ENCODE results near the gene LRRC31. TPM values are rescaled to one million over a fixed set of nuclear protein-coding genes. Genes with fewer than 3 reads are reported as not detected.

The LRRC31 gene
- total RNA-seq, 4 donors from 2014 or later = not detected

DNA sequence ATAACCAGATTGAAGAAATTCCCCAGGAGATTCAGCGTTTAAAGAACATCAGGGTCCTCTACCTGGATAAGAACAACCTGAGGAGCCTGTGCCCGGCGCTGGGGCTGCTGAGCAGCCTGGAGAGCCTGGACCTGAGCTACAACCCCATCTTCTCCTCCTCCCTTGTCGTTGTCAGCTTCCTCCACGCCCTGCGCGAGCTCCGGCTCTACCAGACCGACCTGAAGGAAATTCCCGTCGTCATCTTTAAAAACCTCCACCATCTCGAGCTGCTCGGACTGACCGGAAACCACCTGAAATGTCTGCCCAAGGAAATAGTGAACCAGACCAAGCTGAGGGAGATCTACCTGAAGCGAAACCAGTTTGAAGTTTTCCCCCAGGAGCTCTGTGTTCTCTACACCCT, 47.6 kb downstream of the LRRC31 start:
- Histone ChIP-seq H3K4me1 (no peaks in the 10 kb centered on the region), H3K4me3 (no peak overlapping the region), H3K9me3 (no peaks in the 10 kb centered on the region), H3K27ac (replicated peaks in 1 of 4) (no peak overlapping the region), H3K36me3 (no peaks in the 10 kb centered on the region), H3K27me3 (peaks cover 0 to 8% (median 0%) of the 10 kb centered on the region in 4 donors)
- TF ChIP-seq POLR2AphosphoS5 (IDR thresholded peaks at IDR 0.05) (no peak), POLR2A (IDR thresholded peaks at IDR 0.05; ENCODE audit: low read depth) (no peak), EP300 (IDR thresholded peaks at IDR 0.05) (no peak)
- TF ChIP-seq, protein P1, sequence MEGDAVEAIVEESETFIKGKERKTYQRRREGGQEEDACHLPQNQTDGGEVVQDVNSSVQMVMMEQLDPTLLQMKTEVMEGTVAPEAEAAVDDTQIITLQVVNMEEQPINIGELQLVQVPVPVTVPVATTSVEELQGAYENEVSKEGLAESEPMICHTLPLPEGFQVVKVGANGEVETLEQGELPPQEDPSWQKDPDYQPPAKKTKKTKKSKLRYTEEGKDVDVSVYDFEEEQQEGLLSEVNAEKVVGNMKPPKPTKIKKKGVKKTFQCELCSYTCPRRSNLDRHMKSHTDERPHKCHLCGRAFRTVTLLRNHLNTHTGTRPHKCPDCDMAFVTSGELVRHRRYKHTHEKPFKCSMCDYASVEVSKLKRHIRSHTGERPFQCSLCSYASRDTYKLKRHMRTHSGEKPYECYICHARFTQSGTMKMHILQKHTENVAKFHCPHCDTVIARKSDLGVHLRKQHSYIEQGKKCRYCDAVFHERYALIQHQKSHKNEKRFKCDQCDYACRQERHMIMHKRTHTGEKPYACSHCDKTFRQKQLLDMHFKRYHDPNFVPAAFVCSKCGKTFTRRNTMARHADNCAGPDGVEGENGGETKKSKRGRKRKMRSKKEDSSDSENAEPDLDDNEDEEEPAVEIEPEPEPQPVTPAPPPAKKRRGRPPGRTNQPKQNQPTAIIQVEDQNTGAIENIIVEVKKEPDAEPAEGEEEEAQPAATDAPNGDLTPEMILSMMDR (IDR thresholded peaks at IDR 0.05) = no peak
- DNase-seq (ENCODE audit: extremely low spot score) = no peak
- intact Hi-C loops (cut with DNase I) = no loop called here
- 96% methylated on average over 15 of the region's 15 CpGs for WGBS

DNA sequence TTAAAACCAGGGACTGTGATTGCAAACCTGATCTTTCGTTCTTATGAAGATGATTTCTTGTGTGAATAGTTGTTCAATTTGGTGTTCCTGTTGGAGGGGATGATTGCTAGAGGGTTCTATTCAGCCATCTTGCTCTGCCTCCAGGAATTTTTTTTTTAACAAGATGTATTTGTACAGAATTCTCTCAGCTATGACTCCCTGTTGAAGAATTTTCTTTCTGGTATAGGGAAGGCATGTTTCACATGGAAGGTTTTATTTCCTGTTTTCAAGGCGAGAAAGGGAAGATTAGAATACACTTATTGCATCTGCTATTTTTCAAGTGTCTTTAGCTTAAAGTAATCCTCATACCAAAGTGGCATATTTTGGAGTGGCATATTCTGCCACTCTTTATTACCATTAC, 51.4 kb downstream of the LRRC31 start:
- intact Hi-C loops (cut with DNase I) = no loop called here
- TF ChIP-seq POLR2AphosphoS5 (IDR thresholded peaks at IDR 0.05) (no peak), POLR2A (IDR thresholded peaks at IDR 0.05; ENCODE audit: low read depth) (no peak), EP300 (IDR thresholded peaks at IDR 0.05) (no peak)
- TF ChIP-seq, protein P1 (IDR thresholded peaks at IDR 0.05) = no peak
- WGBS = 78% methylated on average over 2 of the region's 2 CpGs
- Histone ChIP-seq H3K27ac (replicated peaks in 1 of 4) (no peak overlapping the region), H3K27me3 (peaks cover 0 to 8% (median 0%) of the 10 kb centered on the region in 4 donors), H3K9me3 (no peaks in the 10 kb centered on the region), H3K4me3 (no peak overlapping the region), H3K4me1 (peaks cover 0 to 9% (median 8%) of the 10 kb centered on the region in 4 donors), H3K36me3 (no peaks in the 10 kb centered on the region)
- no peak for DNase-seq (ENCODE audit: extremely low spot score)

DNA sequence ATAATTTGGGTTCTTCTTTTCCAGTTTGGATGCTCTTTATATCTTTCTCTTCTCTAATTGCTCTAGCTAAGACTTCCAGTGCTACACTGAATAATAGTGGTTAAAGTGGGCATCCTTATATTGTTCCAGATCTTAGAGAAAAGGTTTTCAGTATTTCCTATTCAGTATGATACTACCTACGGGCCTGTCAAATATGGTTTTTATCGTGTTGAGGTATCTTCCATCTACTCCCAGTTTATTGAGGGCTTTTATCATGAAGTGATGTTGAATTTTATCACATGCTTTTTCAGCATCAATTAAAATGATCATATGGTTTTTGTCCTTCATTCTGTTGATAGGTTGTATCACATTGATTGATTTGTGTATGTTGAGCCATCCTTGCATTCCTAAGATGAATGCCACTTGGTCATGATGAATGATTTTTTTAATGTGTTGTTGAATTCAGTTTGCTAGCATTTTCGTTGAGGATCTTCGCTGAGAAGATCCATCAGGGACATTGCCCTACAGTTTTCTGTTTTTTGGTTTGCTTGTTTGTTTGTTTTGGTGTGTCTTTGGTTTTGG, 54.1 kb downstream of the LRRC31 start:
- H3K36me3 ChIP-seq = no peaks in the 10 kb centered on the region
- 95% methylated on average over 4 of the region's 4 CpGs for WGBS
- intact Hi-C loops (cut with DNase I) = no loop called here
- H3K9me3 ChIP-seq = no peaks in the 10 kb centered on the region
- no peaks in the 10 kb centered on the region for H3K27me3 ChIP-seq
- no peak for DNase-seq (ENCODE audit: extremely low spot score)
- peaks cover 15 to 35% (median 33%) of the 10 kb centered on the region in 4 donors for H3K4me1 ChIP-seq
- no peak overlapping the region for H3K27ac ChIP-seq (replicated peaks in 1 of 4)
- TF ChIP-seq EP300 (IDR thresholded peaks at IDR 0.05) = no peak
- TF ChIP-seq, protein P1 (IDR thresholded peaks at IDR 0.05) = no peak
- TF ChIP-seq POLR2AphosphoS5 (IDR thresholded peaks at IDR 0.05) = no peak
- no peak for TF ChIP-seq POLR2A (IDR thresholded peaks at IDR 0.05; ENCODE audit: low read depth)
- H3K4me3 ChIP-seq = no peak overlapping the region

DNA sequence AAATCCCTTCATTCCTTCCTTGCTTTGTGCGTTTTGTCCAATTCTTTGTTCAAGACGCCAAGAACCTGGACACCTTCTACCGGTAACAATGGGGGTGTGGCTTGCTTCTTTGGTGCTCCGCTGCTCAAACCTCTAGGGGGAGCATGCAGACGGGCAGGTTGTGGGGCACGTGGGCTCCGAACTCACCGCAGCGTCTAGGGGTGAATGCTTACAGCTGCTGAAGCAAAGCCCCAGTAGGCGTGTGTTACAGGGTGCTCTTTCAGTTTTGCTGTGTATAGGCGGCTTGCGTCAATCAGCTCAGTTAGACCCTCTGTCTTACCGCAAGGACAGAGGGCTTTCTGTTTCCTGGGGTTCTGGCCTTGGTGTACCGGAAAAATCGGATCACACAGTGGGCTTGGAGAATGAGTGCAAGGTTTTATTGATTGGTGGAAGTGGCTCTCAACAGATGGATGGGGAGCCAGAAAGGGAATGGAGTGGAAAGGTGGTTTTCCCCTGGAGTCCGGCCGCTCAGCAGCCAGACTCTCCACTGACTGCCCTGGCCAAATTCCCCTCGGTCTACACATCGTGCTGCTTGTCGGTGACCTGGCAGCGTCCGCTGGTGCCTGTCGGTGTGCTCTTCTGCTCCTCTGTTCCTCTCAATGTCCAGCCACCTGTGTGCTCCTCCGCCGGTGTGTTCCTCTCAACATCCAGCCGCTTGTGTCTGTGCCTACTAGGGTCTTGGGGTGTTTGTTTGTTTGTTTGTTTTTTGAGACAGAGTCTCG, 55.8 kb downstream of the LRRC31 start:
- Histone ChIP-seq H3K36me3 (no peaks in the 10 kb centered on the region), H3K27me3 (no peaks in the 10 kb centered on the region), H3K4me3 (peak overlapping the region; percentile 70 to 83 (median 76)), H3K27ac (replicated peaks in 1 of 4) (no peak overlapping the region), H3K4me1 (peaks cover 15 to 38% (median 35%) of the 10 kb centered on the region in 4 donors), H3K9me3 (no peaks in the 10 kb centered on the region)
- DNase-seq (ENCODE audit: extremely low spot score) = no peak
- intact Hi-C loops (cut with DNase I) = no loop called here
- WGBS = 85% methylated on average over 22 of the region's 27 CpGs
- TF ChIP-seq, protein P1 (IDR thresholded peaks at IDR 0.05) = peak in 1 of 3 experiments; percentile 22
- no peak for TF ChIP-seq EP300 (IDR thresholded peaks at IDR 0.05)

Data from esophagus muscularis mucosa (tissue), 4 donors.